Parathyroid adenoma (tissue), 2 donors: ENCODE measurements around the gene CIRBP.
A peak's percentile ranks its signal among the peaks of the same experiment; 100 is the strongest.

Experiments
- H2AFZ ChIP-seq: fragments of 300-600 bp; sonication (generic); one replicate; pipeline ENCODE4 v1.7.0; 2017; ENCODE audit warnings: antibody characterized with exemption, mild to moderate bottlenecking
- H3K27ac ChIP-seq: fragments of 300-600 bp; sonication (generic); one replicate; pipeline ENCODE4 v1.7.0; 2017
- H3K27me3 ChIP-seq: fragments of 300-600 bp; sonication (generic); one replicate; pipeline ENCODE4 v1.7.0; 2017; ENCODE audit warnings: low read length; ENCODE audit not compliant: control insufficient read depth, insufficient read depth
- H3K36me3 ChIP-seq: fragments of 300-600 bp; sonication (generic); one replicate; pipeline ENCODE4 v1.7.0; 2017; ENCODE audit warnings: low read length; ENCODE audit not compliant: control insufficient read depth, insufficient read depth
- H3K4me1 ChIP-seq: fragments of 300-600 bp; sonication (generic); one replicate; pipeline ENCODE4 v1.7.0; 2017; ENCODE audit warnings: control low read depth
- H3K4me2 ChIP-seq: fragments of 300-600 bp; sonication (generic); one replicate; pipeline ENCODE4 v1.7.0; 2017; ENCODE audit warnings: low read length
- H3K4me3 ChIP-seq: fragments of 300-600 bp; sonication (generic); one replicate; pipeline ENCODE4 v1.7.0; 2017; ENCODE audit warnings: low read depth, low read length
- H3K79me2 ChIP-seq: fragments of 300-600 bp; sonication (generic); one replicate; pipeline ENCODE4 v1.7.0; 2017; ENCODE audit warnings: control low read depth
- H3K9ac ChIP-seq: fragments of 300-600 bp; sonication (generic); one replicate; pipeline ENCODE4 v1.7.0; 2017; ENCODE audit warnings: mild to moderate bottlenecking
- H3K9me3 ChIP-seq: fragments of 300-600 bp; sonication (generic); one replicate; pipeline ENCODE4 v1.7.0; 2017; ENCODE audit warnings: low read length; ENCODE audit not compliant: control insufficient read depth
- TF ChIP-seq, protein P1 (sequence below): fragments of 300-600 bp; sonication (generic); IDR thresholded peaks from one replicate; pipeline ENCODE4 v1.7.0; 2017; ENCODE audit warnings: antibody characterized with exemption, mild to moderate bottlenecking
- donor health status: primary hyperparathyroidism.

CIRBP gene

GRCh38 chr19:1269065-1269477, at the start of gene CIRBP:
Gene CIRBP, plus strand, starts transcription at chr19:1269332. Its CDS starts 1,602 bp downstream, at chr19:1270934.
- Histone ChIP-seq H3K4me1 (peaks cover 45% of the 10 kb centered on the region), H3K36me3 (no peaks in the 10 kb centered on the region), H2AFZ (peak within 1 kb of the TSS; percentile 40)

DNA sequence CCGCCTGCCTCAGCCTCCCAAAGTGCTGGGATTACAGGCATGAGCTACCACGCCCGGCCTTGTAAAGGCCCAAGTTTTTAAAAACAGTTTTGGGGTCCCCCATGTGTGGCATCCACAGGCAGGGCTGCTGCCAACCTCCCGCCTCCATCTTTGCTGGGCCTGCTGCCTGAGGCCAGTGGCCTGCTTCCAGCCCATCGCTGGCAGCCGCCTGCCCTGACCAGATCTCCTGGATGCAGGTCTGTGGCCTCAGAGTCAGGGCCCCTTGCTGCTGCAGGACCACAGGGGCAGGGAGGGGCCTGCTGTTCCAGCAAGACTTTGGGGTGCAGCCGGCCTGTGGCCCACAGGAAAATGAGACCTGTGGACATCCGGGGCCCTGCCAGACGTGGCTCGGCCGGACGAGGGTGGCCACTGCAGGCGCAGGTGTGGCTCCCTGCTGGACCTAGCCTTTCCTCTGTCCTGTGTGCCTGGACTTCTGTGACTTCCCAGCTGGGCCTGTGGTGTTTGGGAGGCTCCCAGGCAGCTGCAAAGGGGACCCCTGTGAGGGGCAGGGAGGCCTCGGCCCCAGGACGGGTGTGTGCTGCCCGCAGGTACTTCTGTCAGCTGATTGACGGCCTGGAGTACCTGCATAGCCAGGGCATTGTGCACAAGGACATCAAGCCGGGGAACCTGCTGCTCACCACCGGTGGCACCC, 49.2 kb upstream of the CIRBP start:
- Histone ChIP-seq H3K4me3 (no peak overlapping the region), H3K4me2 (no peak overlapping the region), H3K9ac (no peak overlapping the region), H3K4me1 (peaks cover 8% of the 10 kb centered on the region), H3K27me3 (no peaks in the 10 kb centered on the region), H3K27ac (no peak overlapping the region), H3K36me3 (no peaks in the 10 kb centered on the region), H2AFZ (no peak overlapping the region), H3K79me2 (peaks cover 73% of the 10 kb centered on the region), H3K9me3 (no peaks in the 10 kb centered on the region)
- TF ChIP-seq, protein P1, sequence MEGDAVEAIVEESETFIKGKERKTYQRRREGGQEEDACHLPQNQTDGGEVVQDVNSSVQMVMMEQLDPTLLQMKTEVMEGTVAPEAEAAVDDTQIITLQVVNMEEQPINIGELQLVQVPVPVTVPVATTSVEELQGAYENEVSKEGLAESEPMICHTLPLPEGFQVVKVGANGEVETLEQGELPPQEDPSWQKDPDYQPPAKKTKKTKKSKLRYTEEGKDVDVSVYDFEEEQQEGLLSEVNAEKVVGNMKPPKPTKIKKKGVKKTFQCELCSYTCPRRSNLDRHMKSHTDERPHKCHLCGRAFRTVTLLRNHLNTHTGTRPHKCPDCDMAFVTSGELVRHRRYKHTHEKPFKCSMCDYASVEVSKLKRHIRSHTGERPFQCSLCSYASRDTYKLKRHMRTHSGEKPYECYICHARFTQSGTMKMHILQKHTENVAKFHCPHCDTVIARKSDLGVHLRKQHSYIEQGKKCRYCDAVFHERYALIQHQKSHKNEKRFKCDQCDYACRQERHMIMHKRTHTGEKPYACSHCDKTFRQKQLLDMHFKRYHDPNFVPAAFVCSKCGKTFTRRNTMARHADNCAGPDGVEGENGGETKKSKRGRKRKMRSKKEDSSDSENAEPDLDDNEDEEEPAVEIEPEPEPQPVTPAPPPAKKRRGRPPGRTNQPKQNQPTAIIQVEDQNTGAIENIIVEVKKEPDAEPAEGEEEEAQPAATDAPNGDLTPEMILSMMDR: no peak

More at GRCh38 chr19:1269065-1269477, at the start of gene CIRBP:
- peaks cover 33% of the 10 kb centered on the region for H3K79me2 ChIP-seq
- H3K9me3 ChIP-seq: no peaks in the 10 kb centered on the region
- peak within 1 kb of the TSS; percentile 96 for H3K4me3 ChIP-seq
- TF ChIP-seq, protein P1: no peak
- no peaks in the 10 kb centered on the region for H3K27me3 ChIP-seq
- peak within 1 kb of the TSS; percentile 32 for H3K9ac ChIP-seq
- H3K27ac ChIP-seq: peak within 1 kb of the TSS; percentile 90
- H3K4me2 ChIP-seq: peak within 1 kb of the TSS; percentile 99

DNA sequence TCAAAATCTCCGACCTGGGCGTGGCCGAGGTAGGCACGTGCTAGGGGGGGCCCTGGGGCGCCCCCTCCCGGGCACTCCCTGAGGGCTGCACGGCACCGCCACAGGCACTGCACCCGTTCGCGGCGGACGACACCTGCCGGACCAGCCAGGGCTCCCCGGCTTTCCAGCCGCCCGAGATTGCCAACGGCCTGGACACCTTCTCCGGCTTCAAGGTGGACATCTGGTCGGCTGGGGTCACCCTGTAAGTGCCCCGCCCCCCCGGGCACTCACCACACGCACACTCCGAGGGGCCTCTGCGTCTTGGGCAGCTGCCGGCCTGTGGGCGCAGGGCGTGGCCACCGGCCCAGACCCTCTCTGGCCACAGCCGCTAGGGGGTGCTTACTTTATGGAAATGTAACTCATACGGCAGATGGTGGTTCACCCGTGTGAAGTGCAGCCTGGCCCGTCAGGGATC, 48.6 kb upstream of the CIRBP start:
- H3K27me3 ChIP-seq: no peaks in the 10 kb centered on the region
- TF ChIP-seq, protein P1: no peak
- H3K36me3 ChIP-seq: no peaks in the 10 kb centered on the region
- H3K4me3 ChIP-seq: no peak overlapping the region
- H3K9ac ChIP-seq: no peak overlapping the region
- H3K4me1 ChIP-seq: peaks cover 2% of the 10 kb centered on the region
- no peak overlapping the region for H3K4me2 ChIP-seq
- H3K27ac ChIP-seq: no peak overlapping the region
- peaks cover 72% of the 10 kb centered on the region for H3K79me2 ChIP-seq
- no peaks in the 10 kb centered on the region for H3K9me3 ChIP-seq
- no peak overlapping the region for H2AFZ ChIP-seq

DNA sequence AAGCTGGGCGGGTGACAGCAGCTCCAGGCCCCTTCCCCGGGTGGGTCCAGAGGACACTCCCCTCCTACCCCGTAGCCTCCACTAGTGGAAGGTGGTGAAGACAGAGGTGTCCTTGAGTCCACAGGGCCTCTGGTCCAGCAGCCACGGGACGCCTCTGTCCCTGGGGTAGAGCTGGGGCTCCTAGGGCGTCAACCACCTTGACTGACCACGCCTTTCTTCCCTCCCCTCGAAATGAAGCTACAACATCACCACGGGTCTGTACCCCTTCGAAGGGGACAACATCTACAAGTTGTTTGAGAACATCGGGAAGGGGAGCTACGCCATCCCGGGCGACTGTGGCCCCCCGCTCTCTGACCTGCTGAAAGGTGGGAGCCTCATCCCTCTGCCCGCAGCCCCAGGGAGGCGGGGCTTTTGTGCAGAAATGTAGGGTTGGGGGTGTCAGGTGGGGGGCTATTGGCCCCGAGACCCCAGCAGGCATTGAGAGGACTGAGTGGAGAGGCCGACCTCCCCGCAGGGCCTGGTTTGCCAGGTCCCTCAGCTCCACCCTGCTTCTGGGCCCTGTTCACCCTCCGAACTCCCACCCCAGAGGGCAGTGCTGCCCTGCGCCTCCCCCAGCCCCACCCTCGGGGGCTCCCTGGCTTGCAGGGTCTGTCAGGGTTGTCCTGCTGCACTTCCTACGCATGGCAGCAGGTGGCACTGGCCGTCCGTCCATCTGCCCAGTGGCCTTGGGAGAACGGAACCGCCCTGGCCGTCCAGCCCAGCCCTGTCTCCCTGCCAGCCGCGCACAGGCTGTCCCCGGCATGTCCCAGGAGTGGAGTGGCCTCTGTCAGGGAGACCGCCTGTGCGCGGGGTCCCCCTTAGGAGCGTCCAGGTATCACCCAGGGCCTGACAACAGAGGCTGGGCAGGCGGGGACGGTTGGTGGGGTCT, 47.9 kb upstream of the CIRBP start:
- H3K79me2 ChIP-seq: peaks cover 67% of the 10 kb centered on the region
- H3K36me3 ChIP-seq: no peaks in the 10 kb centered on the region
- H3K4me1 ChIP-seq: no peaks in the 10 kb centered on the region
- no peak overlapping the region for H3K4me2 ChIP-seq
- TF ChIP-seq, protein P1: peak; percentile 84
- H3K9me3 ChIP-seq: no peaks in the 10 kb centered on the region
- H2AFZ ChIP-seq: no peak overlapping the region
- no peaks in the 10 kb centered on the region for H3K27me3 ChIP-seq
- H3K4me3 ChIP-seq: no peak overlapping the region
- H3K9ac ChIP-seq: no peak overlapping the region
- no peak overlapping the region for H3K27ac ChIP-seq
